Activated CD4-positive, alpha-beta T cell treated with anti-CD3 and anti-CD28 coated beads for 4 hours (primary cell): ENCODE measurements around the gene ARSB.
"Not testable (repeated sequence)": the region's sequence is repeated elsewhere in the genome, so short reads cannot be mapped to it uniquely, and the experiment has no call there.

Experiments
- DNase-seq, 2 donors: peaks; one replicate each; pipeline ENCODE4 v3.0.0-alpha.2; 2020

Gene ARSB

DNA sequence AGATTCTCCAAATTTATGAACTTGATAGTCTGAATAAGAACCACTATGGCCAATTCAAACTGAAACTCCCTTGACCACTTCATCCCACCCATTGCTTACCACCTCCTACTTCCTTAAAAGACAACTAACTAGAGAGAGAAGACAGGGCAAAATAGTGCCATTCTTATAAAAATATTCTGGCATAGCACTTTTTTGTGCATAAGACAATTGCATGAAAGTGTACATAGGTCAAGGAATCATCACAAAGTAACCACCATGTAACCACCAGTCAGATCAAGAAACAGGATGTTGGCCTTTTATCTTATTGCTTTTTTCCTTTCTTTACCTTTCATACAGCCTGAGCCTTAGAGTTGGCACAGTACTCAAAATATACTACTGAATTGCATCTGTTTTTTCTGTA is 8.1 kb upstream of the ARSB start:
- no peak for DNase-seq

DNA sequence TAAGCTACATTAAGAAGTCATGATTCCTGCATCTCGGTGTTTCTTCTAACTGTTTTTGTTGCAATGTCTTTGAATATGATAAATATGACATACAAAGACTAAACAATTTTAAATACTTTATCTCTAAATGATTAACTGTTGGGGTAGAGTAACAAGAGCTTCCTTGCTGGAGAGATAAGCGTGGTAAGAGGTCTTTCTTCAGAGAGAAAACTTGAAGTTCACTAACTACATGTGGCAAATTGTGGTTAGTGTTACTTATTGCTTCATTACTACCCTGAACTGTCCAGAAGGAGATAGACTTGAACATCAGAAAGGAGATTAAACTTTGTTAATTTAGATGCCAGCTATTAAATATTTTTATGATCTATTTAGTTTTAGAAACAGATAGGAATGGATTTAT is 7.0 kb upstream of the ARSB start:
- DNase-seq, result no peak

DNA sequence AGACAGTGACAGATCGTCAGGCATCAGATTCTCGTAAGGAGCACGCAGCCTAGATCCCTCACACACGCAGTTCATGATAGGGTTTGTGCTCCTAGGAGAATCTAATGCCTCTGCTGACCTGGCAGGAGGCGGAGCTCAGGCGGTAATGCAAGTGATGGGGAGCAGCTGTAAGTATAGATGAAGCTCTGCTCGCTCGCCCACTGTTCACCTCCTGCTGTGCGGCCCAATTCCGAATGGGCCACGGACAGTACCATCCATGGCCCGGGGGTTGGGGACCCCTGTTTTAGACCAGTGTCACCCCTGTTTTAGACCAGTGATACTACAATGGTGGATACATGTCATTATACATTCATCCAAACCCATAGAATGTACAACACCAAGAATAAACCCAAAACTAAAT is 4.0 kb upstream of the ARSB start:
- DNase-seq, result no peak

DNA sequence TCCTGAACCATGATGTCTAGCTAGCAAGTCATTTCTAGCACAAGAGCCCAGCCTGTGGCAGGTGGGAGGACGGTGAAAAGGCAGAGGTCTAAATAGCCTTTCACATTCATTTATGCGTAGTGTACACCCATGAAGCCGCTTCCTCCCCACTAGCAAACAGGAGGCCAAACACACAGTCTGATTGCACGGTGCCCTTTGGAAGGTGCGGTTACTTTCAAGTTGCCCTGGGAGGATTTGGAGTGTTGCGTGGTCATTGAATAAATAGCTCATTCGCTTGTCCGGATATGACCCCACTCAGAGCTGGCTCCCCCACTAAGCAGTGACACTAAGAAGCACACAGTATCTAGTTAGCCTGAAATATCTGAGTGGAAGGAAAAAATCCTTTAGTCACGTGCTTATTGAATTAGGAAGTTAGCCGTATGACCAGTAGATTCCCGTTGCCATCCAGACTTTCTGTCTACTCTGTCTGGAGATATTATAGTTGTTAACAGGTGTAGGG is 664 bp upstream of the ARSB start:
- DNase-seq, result peak; percentile 30 to 44

DNA sequence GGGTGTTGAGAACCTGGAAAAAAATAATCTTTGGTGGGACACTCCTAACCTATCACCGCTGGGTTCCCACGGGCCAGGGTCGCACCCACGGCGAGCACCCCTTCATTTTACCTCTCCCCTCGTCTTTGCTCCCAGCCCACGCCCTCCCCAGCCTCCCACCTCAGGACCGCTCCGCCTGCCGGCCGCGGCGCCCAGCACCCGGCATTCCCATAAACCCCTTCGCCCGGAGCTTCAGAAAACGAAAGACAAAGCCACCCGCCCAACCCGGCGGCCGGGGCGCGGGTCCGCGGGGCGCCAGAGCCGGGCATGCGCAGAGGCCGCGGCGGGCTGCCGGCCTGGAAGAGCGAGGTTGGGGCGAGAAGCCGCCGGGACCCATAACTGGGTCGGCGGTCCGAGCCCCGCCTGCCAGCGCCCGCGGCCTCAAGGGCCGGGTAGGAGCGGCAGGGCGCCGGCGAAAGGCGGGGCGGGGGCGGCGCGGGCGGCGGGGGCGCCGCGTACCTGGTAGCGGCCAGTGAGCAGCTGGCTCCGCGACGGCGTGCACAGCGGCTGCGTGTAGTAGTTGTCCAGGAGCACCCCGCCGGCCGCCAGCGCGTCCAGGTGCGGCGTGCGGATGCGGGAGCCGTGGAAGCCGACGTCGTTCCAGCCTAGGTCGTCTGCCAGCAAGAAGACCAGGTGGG is 533 bp downstream of the ARSB start:
- peak; percentile 73 to 75 for DNase-seq

DNA sequence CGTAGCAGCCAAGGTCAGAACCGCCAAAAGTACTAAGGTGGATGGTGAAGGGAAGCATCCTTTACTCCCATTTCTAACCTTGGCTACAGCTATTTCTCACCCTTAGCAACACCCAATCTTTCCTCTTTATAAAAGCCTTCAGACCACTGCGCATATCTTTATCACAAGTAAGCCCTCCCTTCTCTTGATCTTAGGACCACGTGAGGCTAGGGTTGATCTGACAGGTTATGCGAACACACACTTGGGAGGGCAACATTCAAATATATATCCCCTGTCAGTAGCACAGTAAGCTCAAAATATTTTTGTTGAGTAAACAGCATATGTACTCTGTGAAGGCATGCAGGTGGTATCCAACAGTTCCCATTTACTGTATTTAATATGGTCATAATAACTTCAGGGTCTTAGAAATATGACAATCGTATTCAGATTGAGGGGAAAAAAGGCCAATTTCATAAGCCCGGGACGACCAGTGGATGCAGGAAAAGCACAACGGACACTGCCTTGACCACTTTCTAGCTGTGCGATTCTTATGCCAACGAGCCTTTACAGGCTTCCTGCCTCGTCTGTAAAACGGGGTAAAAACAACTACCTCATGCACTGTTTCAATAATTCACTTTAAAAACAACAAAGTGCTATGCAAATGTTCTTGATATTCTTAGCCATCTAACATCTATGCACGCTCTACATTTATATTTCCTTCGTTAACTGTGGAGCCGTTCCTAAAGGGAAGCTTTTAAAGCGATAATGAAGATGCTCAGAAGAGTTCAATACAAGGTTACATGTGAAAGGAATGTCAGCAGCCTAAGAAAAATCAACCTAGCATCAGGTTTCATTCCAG is 1.3 kb downstream of the ARSB start:
- no peak for DNase-seq

DNA sequence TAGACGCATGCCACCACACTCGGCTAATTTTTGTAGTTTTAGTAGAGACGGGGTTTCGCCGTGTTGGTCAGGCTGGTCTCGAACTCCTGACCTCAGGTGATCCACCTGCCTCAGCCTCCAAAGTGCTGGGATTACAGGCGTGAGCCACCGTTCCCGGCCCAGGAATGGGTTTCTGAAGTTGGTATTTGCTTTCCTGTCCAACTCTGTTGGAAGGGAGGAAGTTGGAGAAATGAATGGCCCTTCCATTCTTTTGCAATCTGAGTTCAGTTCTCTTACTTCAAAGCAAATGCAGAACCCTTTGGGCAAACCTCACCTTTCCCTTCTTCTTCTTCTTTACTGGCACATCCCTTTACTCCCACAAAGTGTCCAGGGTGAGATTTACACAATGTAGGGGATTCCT is 1.9 kb downstream of the ARSB start:
- DNase-seq, result not testable (repeated sequence)

DNA sequence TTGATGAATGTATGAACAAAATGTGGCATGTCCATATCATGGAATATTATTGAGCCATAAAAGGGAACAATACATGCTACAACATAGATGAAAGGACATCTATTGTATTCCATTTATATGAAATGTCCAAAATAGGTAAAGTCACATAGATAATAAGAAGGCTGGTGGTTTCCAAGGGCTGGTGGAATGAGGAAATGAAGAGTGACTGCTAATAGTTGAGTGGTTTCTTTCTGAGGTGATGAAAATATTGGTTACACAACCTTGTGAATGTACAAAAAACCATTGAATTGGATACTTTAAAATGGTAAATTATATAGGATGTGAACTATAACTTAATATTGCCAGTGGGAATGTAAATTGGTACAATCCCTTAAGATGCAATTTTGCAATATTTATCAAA is 5.2 kb downstream of the ARSB start:
- no peak for DNase-seq

DNA sequence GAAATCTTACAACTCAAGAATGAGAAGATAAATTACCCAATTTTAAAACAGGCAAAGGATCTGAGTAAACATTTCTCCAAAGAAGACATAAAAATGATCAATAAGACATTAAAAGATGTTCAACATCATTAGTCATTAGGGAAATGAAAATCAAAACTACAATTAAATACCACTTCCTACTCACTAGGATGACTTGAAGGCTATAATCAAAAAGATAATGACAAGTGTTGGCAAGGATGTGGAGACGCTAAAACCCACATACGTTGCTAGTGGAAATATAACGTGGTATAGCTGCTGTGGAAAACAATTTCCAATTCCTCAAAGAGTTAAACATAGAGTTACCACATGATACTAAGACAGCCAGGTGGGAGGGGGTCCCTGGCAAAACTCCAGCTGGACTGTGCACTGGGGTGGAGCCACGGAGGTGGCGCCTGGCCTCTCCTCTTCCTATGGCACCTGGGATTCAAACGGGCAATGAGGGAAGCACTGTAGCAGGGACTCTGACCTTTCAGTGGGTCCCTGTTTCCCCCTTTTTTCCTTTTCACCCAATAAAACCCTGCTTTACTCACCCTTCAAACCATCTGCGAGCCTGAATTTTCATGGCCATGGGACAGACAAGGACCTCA is 5.9 kb downstream of the ARSB start:
- no peak for DNase-seq

DNA sequence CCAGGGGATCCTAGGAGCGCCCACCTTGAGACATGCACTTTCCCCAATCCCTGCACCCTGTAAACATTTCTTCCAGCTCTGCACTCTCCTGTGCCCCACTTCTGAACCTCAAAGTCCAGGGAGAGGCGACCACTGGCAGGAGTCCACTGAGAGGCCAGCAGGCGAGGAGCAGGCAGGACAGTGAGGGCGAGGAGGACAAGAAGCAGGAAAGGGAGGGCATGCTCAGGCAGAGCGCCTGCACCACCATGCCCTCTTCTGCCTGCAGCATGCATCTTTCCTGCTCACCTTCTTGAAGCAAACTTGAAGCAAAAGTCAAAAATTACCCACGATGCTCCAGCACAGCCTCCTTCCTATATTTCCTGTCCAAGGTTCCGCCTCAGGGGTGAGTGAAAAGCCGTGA is 10.1 kb downstream of the ARSB start:
- no peak for DNase-seq

DNA sequence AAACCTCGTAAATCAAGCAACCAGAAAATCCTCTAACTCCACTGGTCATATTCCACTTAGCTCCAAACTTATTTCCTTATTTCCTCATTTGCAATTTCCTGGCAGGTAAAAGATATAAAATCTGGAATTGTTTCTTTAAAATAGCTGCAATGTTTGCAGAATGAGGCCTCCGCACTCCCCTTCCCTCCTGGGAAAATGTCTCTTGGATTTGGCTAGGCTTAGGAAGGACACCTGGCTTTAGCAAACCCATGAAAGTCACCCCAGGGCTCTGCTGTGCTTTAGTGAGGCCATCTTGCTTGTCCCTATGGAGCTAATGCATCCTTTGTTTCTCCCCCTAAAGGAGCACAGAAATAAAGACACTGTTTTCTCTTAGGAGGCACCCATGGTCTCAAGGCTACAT is 10.5 kb downstream of the ARSB start:
- DNase-seq, result no peak

DNA sequence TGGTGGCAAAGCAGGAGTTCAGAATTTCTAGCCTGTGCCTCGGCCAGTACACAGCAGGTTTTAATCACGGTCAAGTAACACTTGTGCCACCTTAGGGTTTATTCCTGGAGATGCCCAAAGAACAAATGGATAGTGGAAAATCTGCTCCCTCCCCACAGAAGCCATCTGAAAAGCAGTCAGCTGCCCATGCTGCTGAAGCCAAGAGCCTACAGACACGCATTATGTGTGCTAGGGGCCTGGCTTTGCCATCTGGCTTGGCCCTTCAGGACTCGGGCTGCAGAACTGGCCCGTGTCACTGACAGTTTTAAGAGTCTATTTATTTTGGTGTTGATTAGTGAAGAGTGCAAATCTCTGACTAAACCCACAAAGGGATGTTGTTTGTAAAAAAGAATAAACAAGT is 11.1 kb downstream of the ARSB start:
- no peak for DNase-seq

DNA sequence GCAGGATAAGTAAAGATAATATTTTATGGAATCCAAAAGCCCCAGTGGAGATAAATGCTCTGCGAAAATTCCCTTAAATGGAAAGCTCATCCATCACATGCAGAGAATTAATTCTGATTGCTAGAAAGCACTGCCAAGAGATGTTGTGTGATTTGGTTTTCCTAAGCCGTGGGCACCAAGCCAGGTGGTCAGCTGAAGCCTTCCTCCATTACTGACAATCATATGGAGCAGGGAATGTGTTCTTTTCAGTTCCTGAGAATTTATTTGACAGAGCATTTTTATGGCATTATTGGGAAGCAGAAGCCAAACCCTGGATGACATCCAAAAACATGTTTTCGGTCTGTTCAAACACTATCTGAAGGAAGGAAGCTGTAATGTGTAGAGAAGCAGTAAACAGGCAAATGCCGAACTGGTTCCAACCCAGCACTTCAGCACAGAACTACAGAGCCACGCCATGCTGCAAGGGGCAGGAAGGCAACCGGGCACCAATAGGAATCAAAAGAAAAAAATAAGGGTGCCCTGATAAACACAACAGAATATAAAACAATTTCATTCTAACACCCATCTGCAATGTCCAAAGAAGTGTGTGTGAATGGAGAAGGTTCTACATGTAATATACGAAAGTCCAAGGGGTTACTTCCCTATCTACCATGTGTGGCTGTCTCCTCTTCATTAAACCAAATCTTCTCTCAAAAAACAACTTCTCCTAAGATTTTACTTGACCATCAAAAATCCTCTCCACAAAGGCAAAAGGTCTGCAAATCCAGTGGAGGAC is 12.3 kb downstream of the ARSB start:
- no peak for DNase-seq

DNA sequence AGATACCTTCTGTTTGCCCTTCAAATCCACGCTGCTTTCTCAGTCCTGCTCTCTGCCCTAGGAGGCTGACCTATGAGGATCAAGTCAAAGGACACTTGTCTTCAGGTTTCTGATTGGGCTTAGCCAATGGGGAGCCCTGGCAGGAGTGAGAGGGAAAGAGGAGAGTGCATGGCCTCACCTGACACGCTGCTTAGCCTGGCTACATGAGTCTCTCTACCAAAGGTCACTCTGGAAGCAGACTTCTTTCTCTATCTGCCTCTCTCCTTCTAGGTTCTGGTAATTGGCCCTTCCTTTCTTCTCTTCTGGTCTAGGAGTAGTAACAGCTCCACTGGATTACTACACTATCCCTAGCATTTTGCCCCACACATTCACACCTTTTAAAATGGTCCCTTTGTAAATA is 13.1 kb downstream of the ARSB start:
- DNase-seq, result no peak

DNA sequence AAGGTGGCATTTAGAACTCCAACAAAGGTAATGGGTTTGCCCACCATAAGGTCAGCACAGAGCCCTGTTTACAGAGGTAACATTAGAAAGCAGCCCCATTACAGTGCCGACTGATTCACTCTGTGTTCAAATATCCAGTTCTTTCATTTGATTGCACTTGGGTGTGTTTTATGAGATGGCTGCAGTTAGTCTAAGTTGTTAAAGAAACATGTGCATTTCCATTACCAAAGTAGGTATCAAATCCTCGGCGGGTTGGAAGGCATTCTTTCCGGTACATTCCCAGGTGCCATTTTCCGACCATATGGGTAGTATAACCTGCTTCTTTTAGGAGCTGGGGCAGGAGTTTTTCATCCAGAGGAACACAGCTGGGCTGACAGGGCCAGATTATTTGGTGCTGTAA is 16.3 kb downstream of the ARSB start:
- DNase-seq, result no peak

DNA sequence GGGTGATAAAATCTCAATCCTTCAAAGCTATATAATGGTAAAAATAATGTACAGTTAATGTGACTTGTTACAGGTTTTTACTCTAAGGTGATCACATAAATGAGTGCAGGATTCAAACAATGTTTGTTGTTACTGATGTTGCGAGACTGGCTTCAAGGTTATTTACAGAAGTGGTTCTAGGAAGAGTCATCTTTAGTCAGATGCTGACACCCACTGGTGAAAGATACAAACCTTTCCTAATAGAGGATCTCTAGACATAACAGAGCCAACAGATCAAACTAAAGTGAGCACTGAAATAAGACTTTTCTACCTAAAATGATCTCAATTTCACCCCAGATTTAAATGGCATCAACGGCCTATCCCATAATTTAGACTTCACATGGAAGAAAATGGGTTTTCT is 20.2 kb downstream of the ARSB start:
- no peak for DNase-seq

DNA sequence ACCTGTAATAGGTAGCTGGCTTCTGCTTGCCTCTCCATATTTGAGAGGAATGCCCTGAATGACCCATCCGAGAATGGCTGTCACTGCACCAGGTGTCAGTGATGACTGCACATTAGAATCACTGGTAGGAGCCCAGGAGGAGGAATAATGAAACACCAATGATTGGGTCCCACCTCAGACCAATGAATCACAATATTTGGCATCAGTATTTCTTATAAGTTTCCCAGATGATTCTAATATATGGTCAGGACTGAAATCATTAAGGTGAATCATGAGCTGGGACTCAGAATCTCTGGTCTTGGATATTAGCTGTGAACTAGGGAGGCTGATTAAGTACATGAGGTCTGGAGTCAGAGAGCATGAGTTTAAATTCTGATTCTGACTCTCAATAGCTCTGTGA is 23.4 kb downstream of the ARSB start:
- no peak for DNase-seq

DNA sequence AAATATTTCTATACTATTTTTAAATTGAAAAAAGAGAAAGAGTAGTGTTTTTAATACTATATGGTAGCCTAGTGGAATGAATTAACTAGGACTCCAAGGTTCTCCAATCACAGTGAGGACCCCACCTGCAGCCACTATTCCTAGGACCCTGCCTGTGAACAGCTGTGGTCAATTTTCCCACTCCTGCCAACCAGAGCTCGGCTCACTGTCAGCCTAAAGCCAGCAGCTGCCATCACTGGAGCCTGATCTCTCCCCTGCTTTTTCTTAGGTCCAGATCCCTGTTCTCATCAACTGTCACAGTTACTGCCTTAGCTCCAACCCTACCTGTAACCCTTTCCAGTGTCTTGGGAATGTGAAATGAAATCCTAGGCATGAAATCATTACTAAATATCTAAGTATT is 25.3 kb downstream of the ARSB start:
- DNase-seq, result no peak

DNA sequence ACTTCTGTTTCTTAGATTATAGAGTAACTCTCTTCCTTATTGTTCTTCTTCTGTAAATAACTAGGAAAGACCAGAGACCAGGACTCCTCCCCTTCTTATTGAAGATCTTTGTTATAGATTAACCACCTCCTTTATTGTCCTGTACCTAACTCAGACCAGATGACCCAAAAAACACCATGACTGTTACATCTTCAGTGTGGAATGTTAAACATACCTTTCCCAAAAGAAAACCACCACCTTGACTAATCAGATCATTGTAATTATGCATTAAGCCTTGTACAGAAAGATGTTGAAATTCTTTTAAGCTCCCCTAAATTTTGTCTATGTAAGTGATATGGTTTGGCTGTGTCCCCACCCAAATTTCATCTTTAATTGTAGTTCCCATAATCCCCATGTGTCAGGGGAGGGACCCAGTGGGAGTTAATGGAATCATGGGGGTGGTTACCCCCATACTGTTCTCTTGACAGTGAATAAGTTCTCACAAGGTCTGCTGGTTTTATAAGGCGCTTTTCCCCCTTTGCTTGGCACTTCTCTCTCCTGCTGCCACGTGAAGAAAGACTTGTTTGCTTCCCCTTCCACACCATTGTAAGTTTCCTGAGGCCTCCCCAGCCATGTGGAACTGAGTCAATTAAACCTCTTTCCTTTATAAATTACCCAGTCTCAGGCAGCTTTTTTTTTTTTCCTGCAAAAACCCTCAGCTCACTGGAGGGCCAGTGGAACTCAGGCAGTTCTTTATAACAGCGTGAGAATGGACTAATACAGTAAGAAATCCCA is 26.3 kb downstream of the ARSB start:
- DNase-seq, result no peak

DNA sequence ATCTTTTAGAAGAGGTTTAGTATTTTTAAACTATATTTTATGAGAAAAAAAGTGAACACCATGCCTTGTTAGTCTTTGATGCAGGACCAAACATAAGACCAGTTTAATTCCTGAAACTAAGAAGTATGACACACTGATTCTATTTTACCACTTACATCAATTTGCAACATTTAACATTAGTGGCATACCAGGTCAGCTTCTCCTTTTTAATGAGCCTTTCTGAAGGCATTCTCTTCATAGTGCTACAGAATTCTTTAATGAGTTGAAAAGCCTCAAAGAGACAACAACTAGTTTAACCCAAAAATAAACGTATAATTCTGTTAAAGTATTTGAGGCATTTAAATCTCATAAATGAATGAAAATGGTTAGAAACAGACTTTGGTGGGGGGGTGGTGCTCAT is 28.2 kb downstream of the ARSB start:
- no peak for DNase-seq

DNA sequence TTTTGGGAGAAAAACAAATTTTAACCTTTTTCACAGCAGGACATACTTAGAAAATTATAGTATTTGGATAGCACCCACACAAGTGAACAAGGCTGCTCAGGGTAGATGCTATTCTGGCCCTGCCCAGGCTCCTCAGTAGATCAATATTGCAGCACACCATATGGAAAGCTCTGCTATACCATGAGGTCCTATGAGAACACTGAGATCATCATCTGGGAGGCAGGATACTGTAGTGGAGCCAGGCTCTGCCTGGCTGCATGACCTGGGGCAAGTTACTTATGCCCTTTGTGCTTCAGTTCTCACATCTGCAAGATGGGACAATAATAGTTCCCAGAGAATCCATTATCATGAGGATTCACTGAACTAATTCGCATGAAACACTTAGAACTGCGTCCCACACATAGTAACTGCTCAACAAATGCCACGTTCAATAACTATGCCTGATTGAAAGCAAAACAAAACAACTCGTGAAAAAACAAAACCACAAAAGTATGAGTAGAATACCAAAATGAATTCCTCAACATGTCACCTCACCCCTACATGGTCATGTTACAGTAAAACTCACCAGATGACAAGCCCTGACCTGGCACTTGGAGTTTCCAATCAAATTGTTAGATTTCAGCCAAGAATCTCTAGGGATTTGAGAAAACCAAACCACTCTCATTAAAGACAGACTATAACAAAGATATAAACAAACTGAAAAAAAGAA is 31.9 kb downstream of the ARSB start:
- DNase-seq, result no peak

DNA sequence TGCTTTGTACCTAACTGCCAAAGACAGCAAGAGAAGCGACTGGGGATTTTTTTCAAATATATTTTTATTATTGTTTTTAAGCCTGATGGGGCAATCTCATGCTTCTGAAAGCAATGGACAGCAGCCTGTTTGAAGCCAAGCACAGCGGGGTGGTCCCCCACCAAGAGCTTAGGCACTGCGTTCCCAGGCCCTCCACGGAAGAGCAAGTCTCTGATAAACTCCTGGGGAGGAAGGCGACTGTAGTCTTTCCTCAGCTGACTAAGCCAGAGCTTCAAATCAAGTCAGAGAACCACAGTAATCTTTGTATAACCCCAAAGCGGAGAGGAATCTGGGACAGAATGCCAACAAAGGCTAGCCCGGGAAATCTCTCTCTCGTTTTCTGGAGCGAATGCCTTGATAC is 54.4 kb downstream of the ARSB start:
- no peak for DNase-seq
